ENCODE data around the gene UGGT1. TPM values are rescaled to one million over a fixed set of nuclear protein-coding genes. Genes with fewer than 3 reads are reported as not detected.

UGGT1 gene
- total RNA-seq, 5 donors from 2014 or later (not counting 1 experiment from before 2014, with no cell fraction given): 46.0 to 50.8 (median 48.4) TPM

GRCh38 chr2:128093762-128094161 is 2.8 kb downstream of the UGGT1 start:
- POLR2A ChIA-PET: interaction anchor here in 1 of 2 donors (0.6 kb wide), 1 partner anchor 29 kb away, joined by 4 read pairs; no protein-coding TSS in a partner anchor
- Histone ChIP-seq H3K9me3 (no peaks in the 10 kb centered on the region), H3K27ac (ENCODE audit: low read length) (no peak overlapping the region), H3K36me3 (ENCODE audit: control insufficient read depth in 2 of 2, extremely low read depth in 1 of 2, insufficient read depth in 1 of 2, low read length in 1 of 2) (peaks cover 9 to 22% of the 10 kb centered on the region in 2 donors), H3K4me1 (ENCODE audit: control insufficient read depth in 1 of 2, extremely low read depth in 1 of 2, insufficient read depth in 2 of 2, low read length in 2 of 2) (peaks cover 12 to 18% of the 10 kb centered on the region in 2 experiments), H3K27me3 (replicated peaks in 1 of 2; ENCODE audit: control insufficient read depth in 2 of 2, extremely low read depth in 1 of 2, insufficient read depth in 2 of 2, low read length in 1 of 2) (no peaks in the 10 kb centered on the region), H3K4me3 (ENCODE audit: control insufficient read depth in 1 of 2, extremely low read depth in 1 of 2, low read length in 1 of 2) (no peak overlapping the region)
- CTCF ChIA-PET: interaction anchor here in 1 of 2 donors (0.7 kb wide), 1 partner anchor 78 kb away, joined by 3 read pairs; no protein-coding TSS in a partner anchor
- Mint-ChIP-seq H3K36me3 (peaks cover 11% of the 10 kb centered on the region), H3K27me3 (no peaks in the 10 kb centered on the region), H3K9me3 (no peaks in the 10 kb centered on the region), H3K4me3 (no peak overlapping the region), H3K4me1 (peaks cover 52 to 62% (median 59%) of the 10 kb centered on the region in 3 donors), H3K27ac (no peak overlapping the region)
- WGBS (ENCODE audit: insufficient coverage): 90% methylated on average over 4 of the region's 5 CpGs
- DNase-seq: no peak
- no peak for ATAC-seq (replicated peaks in 1 of 4)

GRCh38 chr2:128095201-128095600 is 4.2 kb downstream of the UGGT1 start:
- H3K36me3 ChIP-seq (ENCODE audit: control insufficient read depth in 2 of 2, extremely low read depth in 1 of 2, insufficient read depth in 1 of 2, low read length in 1 of 2): peaks cover 9 to 36% of the 10 kb centered on the region in 2 donors
- Mint-ChIP-seq H3K27me3 (no peaks in the 10 kb centered on the region), H3K4me1 (peaks cover 52 to 56% (median 56%) of the 10 kb centered on the region in 3 donors), H3K4me3 (no peak overlapping the region), H3K27ac (no peak overlapping the region), H3K36me3 (peaks cover 11% of the 10 kb centered on the region), H3K9me3 (no peaks in the 10 kb centered on the region)
- POLR2A ChIA-PET: no interaction called here
- whole genome bisulfite sequencing (ENCODE audit: insufficient coverage): 0% methylated on average over 1 of the region's 3 CpGs
- H3K27me3 ChIP-seq (replicated peaks in 1 of 2; ENCODE audit: control insufficient read depth in 2 of 2, extremely low read depth in 1 of 2, insufficient read depth in 2 of 2, low read length in 1 of 2): no peaks in the 10 kb centered on the region
- no peaks in the 10 kb centered on the region for H3K9me3 ChIP-seq
- CTCF ChIA-PET: interaction anchor here in 1 of 2 donors (0.5 kb wide), 1 partner anchor 85 kb away, joined by 3 read pairs; no protein-coding TSS in a partner anchor
- DNase-seq: no peak
- H3K4me3 ChIP-seq (ENCODE audit: control insufficient read depth in 1 of 2, extremely low read depth in 1 of 2, low read length in 1 of 2): no peak overlapping the region
- ATAC-seq (replicated peaks in 1 of 4): no peak
- H3K4me1 ChIP-seq (ENCODE audit: control insufficient read depth in 1 of 2, extremely low read depth in 1 of 2, insufficient read depth in 2 of 2, low read length in 2 of 2): peaks cover 12 to 15% of the 10 kb centered on the region in 2 experiments
- H3K27ac ChIP-seq (ENCODE audit: low read length): no peak overlapping the region

- peaks cover 33% of the 10 kb centered on the region for H3K36me3 Mint-ChIP-seq
- no peaks in the 10 kb centered on the region for H3K4me1 ChIP-seq (ENCODE audit: control insufficient read depth in 1 of 2, extremely low read depth in 1 of 2, insufficient read depth in 2 of 2, low read length in 2 of 2)
- H3K27me3 Mint-ChIP-seq: no peaks in the 10 kb centered on the region
- no peak overlapping the region for H3K4me3 Mint-ChIP-seq
- H3K27ac ChIP-seq (ENCODE audit: low read length): no peak overlapping the region
- peaks cover 13 to 25% (median 15%) of the 10 kb centered on the region in 3 donors for H3K4me1 Mint-ChIP-seq
- H3K4me3 ChIP-seq (ENCODE audit: control insufficient read depth in 1 of 2, extremely low read depth in 1 of 2, low read length in 1 of 2): no peak overlapping the region
- no peak overlapping the region for H3K27ac Mint-ChIP-seq
- no peak for DNase-seq
- peaks cover 0 to 60% of the 10 kb centered on the region in 2 donors for H3K36me3 ChIP-seq (ENCODE audit: control insufficient read depth in 2 of 2, extremely low read depth in 1 of 2, insufficient read depth in 1 of 2, low read length in 1 of 2)
- POLR2A ChIA-PET: no interaction called here
- no peaks in the 10 kb centered on the region for H3K9me3 ChIP-seq
- ATAC-seq (replicated peaks in 1 of 4): no peak
- no peaks in the 10 kb centered on the region for H3K27me3 ChIP-seq (replicated peaks in 1 of 2; ENCODE audit: control insufficient read depth in 2 of 2, extremely low read depth in 1 of 2, insufficient read depth in 2 of 2, low read length in 1 of 2)
- no peaks in the 10 kb centered on the region for H3K9me3 Mint-ChIP-seq
- CTCF ChIA-PET: interaction anchor here in 1 of 2 donors (1.0 kb wide), 1 partner anchor 40 kb away, joined by 3 read pairs; no protein-coding TSS in a partner anchor
- WGBS (ENCODE audit: insufficient coverage): no CpG with 5 or more reads among the region's 1 CpG
Measured at GRCh38 chr2:128103407-128103806, 12.4 kb downstream of the UGGT1 start.

GRCh38 chr2:128105072-128105471 is 14.1 kb downstream of the UGGT1 start:
- ChIA-PET CTCF (no interaction called here), POLR2A (no interaction called here)
- Mint-ChIP-seq H3K27ac (no peak overlapping the region), H3K4me1 (peaks cover 13 to 25% (median 15%) of the 10 kb centered on the region in 3 donors), H3K9me3 (no peaks in the 10 kb centered on the region), H3K36me3 (peaks cover 43% of the 10 kb centered on the region), H3K27me3 (no peaks in the 10 kb centered on the region), H3K4me3 (no peak overlapping the region)
- ATAC-seq (replicated peaks in 1 of 4) (no peak), DNase-seq (no peak)
- no peak overlapping the region for H3K4me3 ChIP-seq (ENCODE audit: control insufficient read depth in 1 of 2, extremely low read depth in 1 of 2, low read length in 1 of 2)
- no CpG with 5 or more reads among the region's 4 CpGs for WGBS (ENCODE audit: insufficient coverage)
- peaks cover 1 to 57% of the 10 kb centered on the region in 2 donors for H3K36me3 ChIP-seq (ENCODE audit: control insufficient read depth in 2 of 2, extremely low read depth in 1 of 2, insufficient read depth in 1 of 2, low read length in 1 of 2)
- H3K9me3 ChIP-seq: no peaks in the 10 kb centered on the region
- no peak overlapping the region for H3K27ac ChIP-seq (ENCODE audit: low read length)
- H3K4me1 ChIP-seq (ENCODE audit: control insufficient read depth in 1 of 2, extremely low read depth in 1 of 2, insufficient read depth in 2 of 2, low read length in 2 of 2): no peaks in the 10 kb centered on the region
- H3K27me3 ChIP-seq (replicated peaks in 1 of 2; ENCODE audit: control insufficient read depth in 2 of 2, extremely low read depth in 1 of 2, insufficient read depth in 2 of 2, low read length in 1 of 2): no peaks in the 10 kb centered on the region

GRCh38 chr2:128108166-128108565 is 17.2 kb downstream of the UGGT1 start:
- DNase-seq (no peak), ATAC-seq (replicated peaks in 1 of 4) (no peak)
- H3K4me3 ChIP-seq (ENCODE audit: control insufficient read depth in 1 of 2, extremely low read depth in 1 of 2, low read length in 1 of 2): no peak overlapping the region
- H3K9me3 ChIP-seq: no peaks in the 10 kb centered on the region
- Mint-ChIP-seq H3K4me1 (peaks cover 0 to 6% (median 2%) of the 10 kb centered on the region in 3 donors), H3K9me3 (no peaks in the 10 kb centered on the region), H3K36me3 (peaks cover 34% of the 10 kb centered on the region), H3K4me3 (no peak overlapping the region), H3K27me3 (no peaks in the 10 kb centered on the region), H3K27ac (no peak overlapping the region)
- CTCF ChIA-PET: no interaction called here
- no peaks in the 10 kb centered on the region for H3K27me3 ChIP-seq (replicated peaks in 1 of 2; ENCODE audit: control insufficient read depth in 2 of 2, extremely low read depth in 1 of 2, insufficient read depth in 2 of 2, low read length in 1 of 2)
- WGBS (ENCODE audit: insufficient coverage): no CpG with 5 or more reads among the region's 1 CpG
- H3K27ac ChIP-seq (ENCODE audit: low read length): no peak overlapping the region
- H3K36me3 ChIP-seq (ENCODE audit: control insufficient read depth in 2 of 2, extremely low read depth in 1 of 2, insufficient read depth in 1 of 2, low read length in 1 of 2): peaks cover 2 to 54% of the 10 kb centered on the region in 2 donors
- POLR2A ChIA-PET: interaction anchor here in 1 of 2 donors (0.8 kb wide), 1 partner anchor 604 kb away, joined by 3 read pairs; no protein-coding TSS in a partner anchor
- H3K4me1 ChIP-seq (ENCODE audit: control insufficient read depth in 1 of 2, extremely low read depth in 1 of 2, insufficient read depth in 2 of 2, low read length in 2 of 2): no peaks in the 10 kb centered on the region

GRCh38 chr2:128109243-128109642 is 18.2 kb downstream of the UGGT1 start:
- Mint-ChIP-seq H3K9me3 (no peaks in the 10 kb centered on the region), H3K36me3 (peaks cover 31% of the 10 kb centered on the region), H3K4me3 (no peak overlapping the region), H3K27me3 (no peaks in the 10 kb centered on the region), H3K4me1 (no peaks in the 10 kb centered on the region), H3K27ac (no peak overlapping the region)
- no CpG with 5 or more reads among the region's 4 CpGs for WGBS (ENCODE audit: insufficient coverage)
- Histone ChIP-seq H3K27me3 (replicated peaks in 1 of 2; ENCODE audit: control insufficient read depth in 2 of 2, extremely low read depth in 1 of 2, insufficient read depth in 2 of 2, low read length in 1 of 2) (no peaks in the 10 kb centered on the region), H3K4me1 (ENCODE audit: control insufficient read depth in 1 of 2, extremely low read depth in 1 of 2, insufficient read depth in 2 of 2, low read length in 2 of 2) (no peaks in the 10 kb centered on the region), H3K9me3 (no peaks in the 10 kb centered on the region), H3K4me3 (ENCODE audit: control insufficient read depth in 1 of 2, extremely low read depth in 1 of 2, low read length in 1 of 2) (no peak overlapping the region), H3K36me3 (ENCODE audit: control insufficient read depth in 2 of 2, extremely low read depth in 1 of 2, insufficient read depth in 1 of 2, low read length in 1 of 2) (peaks cover 3 to 56% of the 10 kb centered on the region in 2 donors), H3K27ac (ENCODE audit: low read length) (no peak overlapping the region)
- no peak for DNase-seq
- ChIA-PET POLR2A (no interaction called here), CTCF (no interaction called here)
- no peak for ATAC-seq (replicated peaks in 1 of 4)
